Measurements from ENCODE around the gene KATNAL1.

- no peak for TF ChIP-seq CTCF (IDR thresholded peaks at IDR 0.05; ENCODE audit: insufficient read depth, low read depth, low read length)
- TF ChIP-seq EZH2 (IDR thresholded peaks at IDR 0.05; ENCODE audit: insufficient read depth, low read length), result no peak
Measured at GRCh38 chr13:30256713-30257467, 50.5 kb downstream of the KATNAL1 start.
